SK-N-SH (cell line): ENCODE data around the gene TRAT1. TPM values are rescaled to one million over a fixed set of nuclear protein-coding genes. Genes with fewer than 3 reads are reported as not detected.

Experiments
- CTCF ChIA-PET: fragments of 300-600, 350-600 bp; formaldehyde crosslinking; extraction: SDS; loops from one replicate; lab custom pipeline; 2021; lab: Yijun Ruan, JAX
- POLR2A ChIA-PET: fragments of 350-600 bp; sonication (Branson Sonifier 250); formaldehyde crosslinking; extraction: SDS; loops from one replicate; lab custom pipeline; 2020; ENCODE audit warnings: antibody characterized with exemption, inconsistent platforms; lab: Yijun Ruan, JAX
- DNase-seq: peaks from one replicate; pipeline ENCODE4 v3.0.0; 2012
- H2AFZ ChIP-seq: fragments of 200-600 bp; sonication (generic); 2 replicates; pipeline ENCODE4 v1.8.1; 2016; ENCODE audit warnings: antibody characterized with exemption, mild to moderate bottlenecking, low read depth
- H3F3A ChIP-seq: fragments of 200-600 bp; sonication (generic); replicated peaks from 2 replicates; pipeline ENCODE3; 2016; ENCODE audit warnings: antibody characterized with exemption, mild to moderate bottlenecking; ENCODE audit not compliant: insufficient read depth
- H3K27ac ChIP-seq, 2 experiments: fragments of 200-500 bp in 1 of 2; fragments of 200-600 bp in 1 of 2; sonication (Bioruptor generic) in 1 of 2; sonication (generic), shearing (Covaris generic) in 1 of 2; 2 replicates each; pipeline versions ENCODE4 v1.5.1 to v1.6.1; 2014 to 2016; ENCODE audit warnings: low read depth in 2 of 2, inconsistent platforms in 1 of 2, low read length in 1 of 2, mild to moderate bottlenecking in 1 of 2, mixed read lengths in 1 of 2
- H3K27me3 ChIP-seq: fragments of 200-600 bp; sonication (generic), shearing (Covaris generic); 2 replicates; pipeline ENCODE4 v1.6.1; 2016; ENCODE audit warnings: mixed run types; ENCODE audit not compliant: insufficient read depth
- H3K36me3 ChIP-seq, 2 experiments: fragments of 200-500 bp in 1 of 2; fragments of 200-600 bp in 1 of 2; sonication (Bioruptor generic) in 1 of 2; sonication (generic) in 1 of 2; replicated peaks in 1 of 2; 2 replicates each; pipeline versions ENCODE3 to v1.5.1; 2014 to 2016; ENCODE audit warnings: low read length in 1 of 2, mild to moderate bottlenecking in 1 of 2; ENCODE audit not compliant: insufficient read depth in 2 of 2, control insufficient read depth in 1 of 2
- H3K4me1 ChIP-seq, 2 experiments: fragments of 200-500 bp in 1 of 2; fragments of 200-600 bp in 1 of 2; sonication (Bioruptor generic) in 1 of 2; sonication (generic), shearing (Covaris generic) in 1 of 2; 2 replicates each; pipeline versions ENCODE4 v1.5.1 to v1.6.1; 2014 to 2016; ENCODE audit warnings: low read depth in 1 of 2, low read length in 1 of 2, mixed run types in 1 of 2; ENCODE audit not compliant: insufficient read depth in 2 of 2, control insufficient read depth in 1 of 2
- H3K4me2 ChIP-seq: fragments of 200-600 bp; sonication (generic), shearing (Covaris generic); 2 replicates; pipeline ENCODE4 v1.6.1; 2017; ENCODE audit warnings: mixed run types
- H3K4me3 ChIP-seq, 2 experiments: fragments of 200-500 bp in 1 of 2; fragments of 200-600 bp in 1 of 2; sonication (Bioruptor generic) in 1 of 2; sonication (generic), shearing (Covaris generic) in 1 of 2; 2 replicates each; pipeline versions ENCODE4 v1.5.1 to v1.8.1; 2014 to 2016; ENCODE audit warnings: low read depth in 2 of 2, inconsistent platforms in 1 of 2, low read length in 1 of 2, mild to moderate bottlenecking in 1 of 2, mixed read lengths in 1 of 2, moderate library complexity in 1 of 2
- H3K79me2 ChIP-seq: fragments of 200-600 bp; sonication (generic); 2 replicates; pipeline ENCODE4 v1.8.1; 2017; ENCODE audit warnings: mild to moderate bottlenecking; ENCODE audit not compliant: insufficient read depth
- H3K9ac ChIP-seq: fragments of 200-600 bp; sonication (generic); 2 replicates; pipeline ENCODE4 v1.6.1; 2017; ENCODE audit warnings: mixed run types
- H3K9me2 ChIP-seq: fragments of 200-600 bp; sonication (generic); 2 replicates; pipeline ENCODE4 v1.6.1; 2017; ENCODE audit warnings: mixed run types
- H3K9me3 ChIP-seq: fragments of 200-600 bp; sonication (generic); 2 replicates; pipeline ENCODE4 v1.6.1; 2017; ENCODE audit warnings: mixed run types, mild to moderate bottlenecking, moderate library complexity
- H4K20me1 ChIP-seq: fragments of 200-600 bp; sonication (generic); 2 replicates; pipeline ENCODE4 v1.6.1; 2017; ENCODE audit warnings: mild to moderate bottlenecking, mixed run types; ENCODE audit not compliant: insufficient read depth
- FOSL2 ChIP-seq: IDR thresholded peaks from 2 replicates; pipeline ENCODE4 v1.4.0; 2012; ENCODE audit warnings: low read depth, mild to moderate bottlenecking, moderate library complexity, borderline replicate concordance
- FOXJ3 ChIP-seq: sonication (generic); formaldehyde crosslinking; IDR thresholded peaks from 2 replicates; pipeline ENCODE4 v1.5.1; 2020; ENCODE audit warnings: mild to moderate bottlenecking, missing genetic modification reagents
- GABPA ChIP-seq: IDR thresholded peaks from 2 replicates; pipeline ENCODE4 v1.4.0; 2012; ENCODE audit warnings: low read depth, mild to moderate bottlenecking
- MXI1 ChIP-seq: IDR thresholded peaks from 2 replicates; pipeline ENCODE4 v1.6.1; 2012; ENCODE audit warnings: mild to moderate bottlenecking, low read depth, low read length, improper control_type of control experiment
- NRF1 ChIP-seq: IDR thresholded peaks from 2 replicates; pipeline ENCODE4 v1.6.1; 2012; ENCODE audit warnings: low read depth, mild to moderate bottlenecking, low read length
- PBX3 ChIP-seq: IDR thresholded peaks from 2 replicates; pipeline ENCODE4; 2012
- REST ChIP-seq: IDR thresholded peaks from 2 replicates; pipeline ENCODE4 v1.6.1; 2012; ENCODE audit warnings: mild to moderate bottlenecking, low read depth, low read length, moderate library complexity
- TAF1 ChIP-seq: IDR thresholded peaks from 2 replicates; pipeline ENCODE4 v1.6.1; 2012; ENCODE audit warnings: low read depth, mild to moderate bottlenecking, low read length, moderate library complexity, borderline replicate concordance
- YY1 ChIP-seq: IDR thresholded peaks from 2 replicates; pipeline ENCODE4 v1.4.0; 2012; ENCODE audit warnings: low read depth, mild to moderate bottlenecking
- WGBS: methylation state at CpG from one replicate; pipeline ENCODE4 v1.1.6; 2017; ENCODE audit warnings: low lambda C conversion rate; 5-methylcytosine and 5-hydroxymethylcytosine counted together
- polyA plus RNA-seq, 3 experiments: library from polyadenylated mRNA; depleted of rRNA; stranded (reverse); fragments of >200 nt; gene quantifications; 2 replicates each; pipeline ENCODE4 v1.2.3, GENCODE V29; 2012
- TF ChIP-seq, protein P1 (sequence below): fragments of 200-600 bp; sonication (generic); IDR thresholded peaks from 2 replicates; pipeline ENCODE4 v1.6.1; 2017; ENCODE audit warnings: antibody characterized with exemption, mild to moderate bottlenecking, moderate library complexity
- TF ChIP-seq, protein P2 (sequence below): IDR thresholded peaks from 2 replicates; pipeline ENCODE4 v1.4.0; 2012; ENCODE audit warnings: low read depth, borderline replicate concordance

Gene TRAT1
- polyA plus RNA-seq, 1 of the 3 experiments (the other 2 are of a cell fraction), result not detected

DNA sequence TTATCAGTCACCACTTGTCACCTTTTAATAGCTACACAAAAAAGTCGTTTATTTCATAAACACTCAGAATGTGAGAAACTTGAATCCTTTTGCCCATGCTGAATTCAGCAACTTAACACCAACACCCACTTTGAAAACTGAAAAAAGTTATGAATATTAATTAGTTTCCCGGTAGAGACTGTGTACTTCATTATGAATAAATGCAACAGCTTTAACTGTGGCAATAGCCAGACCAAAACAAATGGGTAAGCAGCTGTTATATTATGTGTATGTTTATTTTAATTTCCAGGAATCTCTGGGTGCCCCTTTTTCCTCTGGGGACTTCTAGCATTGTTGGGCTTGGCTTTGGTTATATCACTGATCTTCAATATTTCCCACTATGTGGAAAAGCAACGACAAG, 7.8 kb downstream of the TRAT1 start:
- H3F3A ChIP-seq, result no peaks in the 10 kb centered on the region
- no peak overlapping the region for H2AFZ ChIP-seq
- TF ChIP-seq NRF1 (no peak), PBX3 (no peak), MXI1 (no peak), GABPA (no peak), FOXJ3 (CRISPR knock-in tag) (no peak)
- TF ChIP-seq, protein P1, sequence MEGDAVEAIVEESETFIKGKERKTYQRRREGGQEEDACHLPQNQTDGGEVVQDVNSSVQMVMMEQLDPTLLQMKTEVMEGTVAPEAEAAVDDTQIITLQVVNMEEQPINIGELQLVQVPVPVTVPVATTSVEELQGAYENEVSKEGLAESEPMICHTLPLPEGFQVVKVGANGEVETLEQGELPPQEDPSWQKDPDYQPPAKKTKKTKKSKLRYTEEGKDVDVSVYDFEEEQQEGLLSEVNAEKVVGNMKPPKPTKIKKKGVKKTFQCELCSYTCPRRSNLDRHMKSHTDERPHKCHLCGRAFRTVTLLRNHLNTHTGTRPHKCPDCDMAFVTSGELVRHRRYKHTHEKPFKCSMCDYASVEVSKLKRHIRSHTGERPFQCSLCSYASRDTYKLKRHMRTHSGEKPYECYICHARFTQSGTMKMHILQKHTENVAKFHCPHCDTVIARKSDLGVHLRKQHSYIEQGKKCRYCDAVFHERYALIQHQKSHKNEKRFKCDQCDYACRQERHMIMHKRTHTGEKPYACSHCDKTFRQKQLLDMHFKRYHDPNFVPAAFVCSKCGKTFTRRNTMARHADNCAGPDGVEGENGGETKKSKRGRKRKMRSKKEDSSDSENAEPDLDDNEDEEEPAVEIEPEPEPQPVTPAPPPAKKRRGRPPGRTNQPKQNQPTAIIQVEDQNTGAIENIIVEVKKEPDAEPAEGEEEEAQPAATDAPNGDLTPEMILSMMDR, result no peak
- TF ChIP-seq, protein P2, sequence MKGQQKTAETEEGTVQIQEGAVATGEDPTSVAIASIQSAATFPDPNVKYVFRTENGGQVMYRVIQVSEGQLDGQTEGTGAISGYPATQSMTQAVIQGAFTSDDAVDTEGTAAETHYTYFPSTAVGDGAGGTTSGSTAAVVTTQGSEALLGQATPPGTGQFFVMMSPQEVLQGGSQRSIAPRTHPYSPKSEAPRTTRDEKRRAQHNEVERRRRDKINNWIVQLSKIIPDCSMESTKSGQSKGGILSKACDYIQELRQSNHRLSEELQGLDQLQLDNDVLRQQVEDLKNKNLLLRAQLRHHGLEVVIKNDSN, result no peak
- H3K4me1 ChIP-seq, result no peaks in the 10 kb centered on the region
- 12% methylated on average over 3 of the region's 3 CpGs for whole genome bisulfite sequencing
- DNase-seq, result no peak
- no peaks in the 10 kb centered on the region for H3K36me3 ChIP-seq
- H3K4me2 ChIP-seq, result no peak overlapping the region
- ChIA-PET POLR2A (no interaction called here), CTCF (no interaction called here)
- no peak overlapping the region for H3K9ac ChIP-seq
- H3K9me2 ChIP-seq, result no peaks in the 10 kb centered on the region
- H4K20me1 ChIP-seq, result no peaks in the 10 kb centered on the region
- no peaks in the 10 kb centered on the region for H3K9me3 ChIP-seq
- H3K79me2 ChIP-seq, result no peaks in the 10 kb centered on the region
- no peaks in the 10 kb centered on the region; the same call in 1 of the 2 replicates for H3K27me3 ChIP-seq
- H3K27ac ChIP-seq, result no peak overlapping the region
- no peak overlapping the region for H3K4me3 ChIP-seq

DNA sequence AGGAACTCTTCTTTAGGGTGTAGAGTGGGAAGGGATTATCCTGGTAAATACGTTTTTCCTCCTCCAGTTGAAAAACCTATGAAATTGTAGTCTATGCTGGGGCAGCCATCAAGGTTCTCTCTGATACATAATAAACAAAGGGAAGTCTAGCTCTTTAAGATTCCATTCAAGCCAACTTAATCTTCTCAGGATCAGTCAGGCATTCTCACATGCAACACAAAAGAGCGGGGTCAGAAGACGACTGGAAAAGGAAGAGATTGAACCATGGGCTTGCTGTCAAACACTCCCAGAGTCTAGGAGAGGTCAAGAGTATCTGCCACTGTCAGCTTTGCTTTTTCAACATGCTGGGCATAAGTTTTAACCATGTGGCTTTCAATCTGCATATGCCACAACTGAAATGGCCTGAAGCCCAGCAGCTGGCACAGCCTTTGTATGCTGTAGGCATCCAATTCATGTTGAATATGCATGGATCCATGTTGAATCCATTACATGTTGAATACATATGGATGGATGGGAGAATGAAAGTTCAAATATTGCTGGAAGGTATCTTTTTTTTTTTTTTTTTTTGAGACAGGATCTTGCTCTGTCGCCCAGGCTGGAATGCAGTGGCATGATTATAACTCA, 8.5 kb downstream of the TRAT1 start:
- 50% methylated on average over 4 of the region's 4 CpGs for WGBS
- CTCF ChIA-PET, result no interaction called here
- Histone ChIP-seq H3K9me2 (no peaks in the 10 kb centered on the region), H3K36me3 (no peaks in the 10 kb centered on the region), H3F3A (no peaks in the 10 kb centered on the region), H3K27ac (no peak overlapping the region), H3K9me3 (no peaks in the 10 kb centered on the region), H3K27me3 (no peaks in the 10 kb centered on the region; the same call in 1 of the 2 replicates), H3K9ac (no peak overlapping the region), H3K4me3 (no peak overlapping the region), H3K4me1 (no peaks in the 10 kb centered on the region), H2AFZ (no peak overlapping the region), H3K79me2 (no peaks in the 10 kb centered on the region), H4K20me1 (no peaks in the 10 kb centered on the region), H3K4me2 (no peak overlapping the region)
- POLR2A ChIA-PET, result no interaction called here
- DNase-seq, result no peak
- TF ChIP-seq TAF1 (no peak), FOSL2 (no peak), REST (no peak), NRF1 (no peak), YY1 (no peak)
